DMS79 (cell line): ENCODE measurements around the gene C17orf114.

Experiments used
- DNase-seq: peaks from one replicate; lab custom pipeline; 2025; lab: John Stamatoyannopoulos, UW

The C17orf114 gene

GRCh38 chr17:4823373-4824089 lies 21.4 kb upstream of the C17orf114 start:
- peak; percentile 31 for DNase-seq

- DNase-seq, result no peak
Measured at GRCh38 chr17:4822835-4823234, 20.7 kb upstream of the C17orf114 start.

- DNase-seq, result no peak
Measured at GRCh38 chr17:4818276-4818675, 16.1 kb upstream of the C17orf114 start.

- no peak for DNase-seq
Measured at GRCh38 chr17:4816826-4817225, 14.7 kb upstream of the C17orf114 start.

- no peak for DNase-seq
Measured at GRCh38 chr17:4815043-4815675, 13.0 kb upstream of the C17orf114 start.

DNA sequence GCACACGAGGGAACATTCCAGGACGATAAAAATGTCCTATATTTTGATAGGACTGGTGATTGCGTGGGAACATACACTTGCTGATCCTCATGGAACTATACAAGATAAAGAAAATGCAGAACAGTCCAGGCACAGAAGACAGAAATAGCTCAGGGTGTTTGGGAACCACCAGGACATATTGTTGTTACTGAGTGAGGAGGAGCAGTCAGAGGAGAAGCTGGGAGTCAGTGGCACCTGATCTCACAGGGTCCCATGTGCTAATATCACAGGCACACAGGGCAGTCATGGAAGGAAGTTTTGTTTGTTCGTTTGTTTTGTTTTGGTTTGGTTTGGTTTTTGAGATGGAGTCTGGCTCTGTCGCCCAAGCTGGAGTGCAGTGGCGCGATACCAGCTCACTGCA lies 10.6 kb upstream of the C17orf114 start:
- DNase-seq, result no peak

GRCh38 chr17:4811471-4811870 lies 9.3 kb upstream of the C17orf114 start:
- DNase-seq, result no peak

DNA sequence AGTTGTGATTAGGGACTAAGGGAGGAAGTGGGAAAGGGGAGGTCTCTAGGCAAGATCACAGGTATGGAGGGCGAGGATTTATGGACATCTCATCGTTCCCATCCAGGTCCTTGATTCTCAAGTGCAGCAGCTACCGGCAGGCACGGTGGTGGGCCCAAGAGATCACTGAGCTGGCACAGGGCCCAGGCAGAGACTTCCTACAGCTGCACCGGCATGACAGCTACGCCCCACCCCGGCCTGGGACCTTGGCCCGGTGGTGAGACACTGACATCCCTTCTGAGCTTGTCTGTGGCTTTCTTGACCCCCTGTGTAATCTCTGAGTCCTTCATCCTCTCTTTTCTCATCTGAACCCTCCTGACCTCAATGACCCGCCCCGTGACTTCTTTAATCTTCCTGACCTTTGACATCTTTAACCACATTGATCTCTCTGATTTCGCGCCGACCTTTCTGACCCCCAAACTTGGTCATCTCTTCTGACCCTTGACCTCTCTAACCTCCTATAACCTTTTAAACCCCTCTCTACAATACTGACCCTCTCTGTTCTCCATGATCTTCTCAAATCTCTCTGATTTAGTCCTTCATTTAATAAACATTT lies 8.7 kb upstream of the C17orf114 start:
- DNase-seq, result no peak

GRCh38 chr17:4808378-4808767 lies 6.2 kb upstream of the C17orf114 start:
- no peak for DNase-seq

DNA sequence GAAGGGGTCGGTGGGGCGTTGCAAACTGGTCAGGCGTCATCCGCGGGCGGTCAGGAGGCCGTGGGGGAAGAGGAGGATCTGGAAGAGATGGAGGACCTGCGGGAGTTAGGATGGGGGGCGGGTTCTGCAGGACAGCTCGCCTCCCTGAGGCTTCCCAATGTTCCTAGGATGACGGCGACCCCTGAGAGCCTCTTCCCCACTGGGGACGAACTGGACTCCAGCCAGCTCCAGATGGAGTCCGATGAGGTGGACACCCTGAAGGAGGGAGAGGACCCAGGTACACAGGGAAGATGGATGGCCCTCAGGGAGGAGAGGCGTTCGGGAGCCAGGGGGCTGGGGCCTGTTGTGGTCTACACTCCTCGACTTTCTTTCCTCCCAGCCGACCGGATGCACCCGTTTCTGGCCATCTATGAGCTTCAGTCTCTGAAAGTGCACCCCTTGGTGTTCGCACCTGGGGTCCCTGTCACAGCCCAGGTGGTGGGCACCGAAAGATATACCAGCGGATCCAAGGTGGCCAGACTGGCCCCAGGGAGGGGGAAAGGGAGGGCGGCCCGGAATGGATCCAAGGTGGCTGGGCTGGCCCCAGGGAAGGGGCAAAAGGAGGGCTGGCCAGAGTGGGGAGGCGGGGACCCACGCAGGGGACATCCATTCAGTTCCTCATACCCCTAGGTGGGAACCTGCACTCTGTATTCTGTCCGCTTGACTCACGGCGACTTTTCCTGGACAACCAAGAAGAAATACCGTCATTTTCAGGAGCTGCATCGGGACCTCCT lies 5.7 kb upstream of the C17orf114 start:
- DNase-seq, result no peak

- peak; percentile 56 for DNase-seq
Measured at GRCh38 chr17:4806777-4807604, 4.9 kb upstream of the C17orf114 start, which contains the start of gene PLD2. TSS of gene PLD2 (plus strand) at chr17:4807152. CDS start at chr17:4807773, 621 bp downstream.

GRCh38 chr17:4806456-4806776 lies 4.3 kb upstream of the C17orf114 start:
- DNase-seq, result peak; percentile 40

- DNase-seq, result no peak
Measured at GRCh38 chr17:4800462-4801196, 1.5 kb downstream of the C17orf114 start.

DNA sequence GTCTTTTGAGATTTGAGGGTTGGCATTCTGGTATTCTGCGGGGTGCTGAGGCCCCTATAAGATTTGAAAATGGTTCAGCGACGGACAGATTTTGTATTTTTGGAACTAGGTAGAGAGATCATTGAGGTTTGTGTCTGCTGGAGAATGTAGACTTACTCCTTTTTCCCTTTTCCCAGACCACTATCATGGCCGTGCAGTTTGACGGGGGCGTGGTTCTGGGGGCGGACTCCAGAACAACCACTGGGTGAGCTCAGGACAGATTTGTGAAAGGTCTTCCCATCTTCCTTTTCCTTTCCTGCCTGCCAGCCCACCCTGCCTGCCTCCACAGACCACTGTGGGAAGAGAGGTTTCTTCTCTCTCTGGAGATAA lies 5.6 kb downstream of the C17orf114 start:
- DNase-seq, result no peak

DNA sequence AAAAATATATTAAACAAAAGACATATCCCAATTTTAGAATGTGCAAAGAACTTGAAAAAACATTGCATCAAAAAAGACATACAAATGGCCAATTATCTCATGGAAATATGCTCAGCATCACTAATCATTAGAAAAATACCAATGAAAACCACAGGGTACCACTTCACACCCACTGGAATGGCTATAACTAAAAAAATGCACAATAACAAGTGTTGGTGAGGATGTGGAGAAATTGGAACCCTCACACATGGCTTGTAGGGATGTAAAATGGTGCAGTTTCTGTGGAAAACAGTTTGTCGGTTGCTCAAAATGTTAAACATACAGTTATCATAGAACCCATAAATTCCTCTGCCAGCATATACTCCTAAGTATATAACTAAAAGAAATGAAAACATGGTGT lies 7.0 kb downstream of the C17orf114 start:
- no peak for DNase-seq

DNA sequence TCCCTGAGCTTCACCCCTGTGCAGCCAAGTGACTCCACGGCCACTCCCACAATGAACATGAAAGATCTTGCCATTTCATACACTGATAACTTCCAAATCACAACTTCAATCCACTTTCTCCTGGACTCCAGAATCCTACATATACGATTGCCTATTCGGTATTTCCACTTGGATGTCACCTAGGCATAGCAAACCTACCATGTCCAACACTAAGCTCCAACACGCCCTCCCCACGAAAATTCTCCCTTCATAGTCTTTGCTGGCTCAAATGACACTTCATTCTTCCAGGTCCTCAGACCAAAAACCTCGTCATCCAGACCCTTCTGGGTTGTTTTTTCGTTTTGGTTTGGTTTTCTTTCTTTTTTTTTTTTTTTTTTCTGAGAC lies 11.4 kb downstream of the C17orf114 start:
- DNase-seq, result no peak

DNA sequence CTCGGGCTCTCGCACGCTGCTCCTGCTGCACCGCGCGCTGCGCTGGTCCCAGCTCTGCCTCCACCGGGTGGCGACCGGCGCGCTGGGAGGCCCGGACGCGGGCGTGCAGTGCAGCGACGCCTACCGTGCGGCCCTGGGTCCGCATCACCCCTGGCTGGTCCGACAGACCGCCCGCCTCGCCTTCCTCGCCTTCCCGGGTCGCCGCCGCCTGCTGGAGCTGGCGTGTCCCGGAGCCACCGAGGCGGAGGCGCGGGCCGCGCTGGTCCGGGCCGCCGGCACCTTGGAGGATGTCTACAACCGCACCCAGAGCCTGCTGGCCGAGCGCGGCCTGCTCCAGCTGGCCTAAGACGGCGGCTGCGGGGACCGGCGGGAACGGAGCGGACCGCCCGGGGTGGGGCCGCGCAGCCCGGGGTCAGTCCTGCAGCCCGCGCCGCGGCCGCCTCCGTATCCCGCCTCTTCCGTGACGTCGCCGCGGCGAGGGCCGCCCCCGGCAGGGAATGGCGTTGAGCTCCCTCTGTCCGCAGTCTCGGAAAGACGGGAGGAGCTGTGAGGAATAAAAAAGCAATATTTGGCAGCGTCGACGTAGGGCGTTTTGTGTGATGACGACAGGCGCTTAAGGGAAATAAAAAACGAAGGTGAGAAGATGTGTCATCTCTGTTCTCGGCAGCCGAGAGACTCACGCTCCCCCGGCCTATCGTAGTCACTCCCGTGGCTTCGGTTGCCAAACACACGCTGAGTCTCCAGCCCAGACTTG lies 12.0 kb downstream of the C17orf114 start:
- peak; percentile 54 for DNase-seq

- DNase-seq, result peak; percentile 17
Measured at GRCh38 chr17:4789701-4789950, 12.5 kb downstream of the C17orf114 start.

DNA sequence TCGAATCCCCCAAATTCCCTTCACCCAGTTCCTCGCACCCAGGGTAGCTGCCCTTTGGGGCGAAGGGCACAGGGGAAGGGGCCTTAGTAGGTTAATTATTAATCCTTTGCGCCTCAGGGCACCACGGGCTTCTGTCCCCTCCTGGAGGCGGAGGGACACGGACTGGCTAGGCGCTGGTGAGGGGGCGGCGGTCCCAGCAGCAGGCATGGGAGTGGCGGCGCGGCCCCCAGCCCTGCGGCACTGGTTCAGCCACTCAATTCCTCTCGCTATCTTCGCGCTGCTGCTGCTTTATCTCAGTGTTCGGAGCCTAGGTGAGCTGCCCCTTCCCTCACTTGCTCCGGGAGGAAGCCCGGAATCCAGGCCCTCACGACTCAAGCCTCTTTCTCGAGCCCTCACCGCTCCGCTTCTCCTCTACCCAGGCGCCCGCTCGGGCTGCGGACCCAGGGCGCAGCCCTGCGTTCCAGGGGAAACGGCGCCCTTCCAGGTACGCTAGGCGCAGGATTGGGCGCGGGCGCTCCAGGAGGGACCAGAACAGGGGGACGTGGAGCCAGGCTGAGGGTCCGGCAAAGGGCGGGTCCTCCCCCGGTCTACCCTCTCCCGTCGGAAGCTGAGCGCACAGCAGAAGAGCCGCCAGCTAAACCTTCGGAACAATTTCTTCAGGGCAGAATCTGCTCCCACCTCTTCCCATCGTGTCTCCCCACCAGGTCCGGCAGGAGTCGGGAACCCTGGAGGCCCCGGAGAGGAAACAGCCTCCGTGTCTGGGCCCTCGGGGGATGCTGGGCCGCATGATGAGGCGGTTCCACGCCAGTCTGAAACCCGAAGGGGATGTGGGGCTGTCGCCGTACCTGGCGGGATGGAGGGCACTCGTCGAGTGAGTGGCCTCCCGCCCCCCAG lies 13.1 kb downstream of the C17orf114 start, which contains the start of gene GLTPD2:
Gene GLTPD2, plus strand, starts transcription at position 158 of the 894 bp plus-strand sequence. Its CDS starts 48 bp downstream, at position 206.
- DNase-seq, result no peak
